Endometrial microvascular endothelial cells (primary cell): ENCODE results near the gene ZBTB9. TPM values are rescaled to one million over a fixed set of nuclear protein-coding genes. Genes with fewer than 3 reads are reported as not detected.
"Not testable (repeated sequence)": the region's sequence is repeated elsewhere in the genome, so short reads cannot be mapped to it uniquely, and the experiment has no call there.

Source experiments
- in situ Hi-C: cut with HindIII; loops from 2 replicates; pipeline ENCODE4 v1.10.0; 2017; ENCODE audit warnings: low sequenced_read_pairs, low pct_unique_long_range_greater_than_20kb; ENCODE audit errors: inconsistent ontology term
- total RNA-seq: library from RNA; depleted of rRNA; stranded (reverse); fragments of >200 nt; gene quantifications from one replicate; pipeline ENCODE4 v1.2.3, GENCODE V29; 2015; ENCODE audit errors: inconsistent ontology term

The ZBTB9 gene
- total RNA-seq, 1 donor from 2014 or later, result 8.1 TPM

DNA sequence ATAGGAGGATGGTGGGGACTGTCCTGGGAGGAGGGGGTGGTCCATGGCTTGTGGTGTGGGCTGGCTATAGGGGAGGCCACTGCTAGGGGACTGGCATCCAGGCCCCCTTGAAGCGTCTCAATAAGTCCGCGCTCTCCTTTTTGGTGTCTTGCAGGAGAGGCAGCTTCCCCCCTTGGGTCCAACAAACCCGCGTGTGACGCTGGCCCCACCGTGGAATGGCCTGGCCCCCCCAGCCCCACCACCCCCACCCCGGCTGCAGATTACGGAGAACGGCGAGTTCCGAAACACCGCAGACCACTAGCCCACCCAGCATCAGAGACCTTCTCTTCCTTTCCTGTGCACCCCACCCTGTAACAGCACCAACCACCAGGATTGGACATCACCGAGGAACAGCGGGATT is 2.8 kb upstream of the ZBTB9 start:
- in situ Hi-C loops, result no loop called here

DNA sequence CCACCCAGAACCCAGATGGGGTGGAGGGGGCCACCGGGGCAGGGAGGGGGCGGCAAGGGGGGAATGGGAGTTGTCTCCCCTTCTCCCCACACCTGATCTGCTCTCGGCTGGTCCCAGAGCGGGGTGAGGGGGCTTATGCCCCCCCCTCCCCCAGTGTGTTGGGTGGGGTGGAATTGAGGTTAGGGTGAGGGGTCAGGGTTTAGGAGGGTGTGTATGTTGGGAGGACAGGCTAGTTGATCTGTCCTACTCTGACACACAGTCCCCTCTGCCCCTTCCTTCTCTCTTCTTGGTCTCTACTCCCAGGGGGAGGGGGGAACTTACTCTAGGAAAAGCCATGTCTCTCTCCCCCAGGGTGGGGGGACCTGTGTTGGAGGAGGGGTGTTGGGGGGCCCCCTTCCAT is 1.9 kb upstream of the ZBTB9 start:
- in situ Hi-C loops, result no loop called here

DNA sequence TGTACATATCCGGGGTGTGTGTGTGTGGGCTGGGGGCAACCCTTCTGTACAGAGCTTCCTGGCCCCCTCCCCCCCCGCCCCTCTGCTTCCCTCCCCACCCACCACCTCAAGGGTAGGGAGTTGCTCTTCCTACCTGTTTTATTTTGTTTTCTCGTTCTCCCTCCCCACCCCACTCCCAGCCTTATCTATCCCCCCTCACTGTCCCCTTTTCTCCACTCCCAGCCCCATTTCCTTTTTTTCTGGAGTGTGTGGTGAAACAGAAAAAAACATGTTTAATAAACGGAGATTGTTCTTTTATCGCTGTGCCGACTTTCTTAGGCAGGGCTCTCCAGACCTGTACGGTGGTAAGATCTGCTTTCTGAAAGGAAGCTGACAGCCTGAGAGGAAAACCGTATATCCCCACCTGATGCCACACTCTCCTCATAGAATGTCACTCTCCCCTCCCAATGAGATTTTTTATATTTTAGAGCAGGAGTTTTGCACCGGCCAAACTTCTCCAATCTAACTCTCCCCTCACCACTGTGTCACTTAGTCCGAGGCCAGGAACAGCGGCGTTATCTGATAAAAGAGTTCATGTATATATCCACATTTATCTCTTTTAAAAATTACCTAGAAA is 875 bp upstream of the ZBTB9 start:
- in situ Hi-C loops, result no loop called here

DNA sequence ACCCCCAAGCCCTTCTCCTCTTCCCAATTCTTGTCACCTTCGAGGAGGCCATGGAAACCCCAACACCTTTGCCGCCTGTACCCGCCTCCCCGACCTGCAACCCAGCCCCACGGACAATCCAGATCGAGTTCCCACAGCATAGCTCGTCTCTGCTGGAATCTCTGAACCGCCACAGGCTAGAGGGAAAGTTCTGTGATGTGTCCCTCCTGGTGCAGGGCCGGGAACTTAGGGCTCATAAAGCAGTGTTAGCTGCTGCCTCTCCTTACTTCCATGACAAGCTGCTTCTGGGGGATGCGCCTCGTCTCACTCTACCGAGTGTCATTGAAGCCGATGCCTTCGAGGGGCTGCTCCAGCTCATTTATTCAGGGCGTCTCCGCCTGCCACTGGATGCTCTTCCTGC is 675 bp downstream of the ZBTB9 start:
- in situ Hi-C loops, result no loop called here

DNA sequence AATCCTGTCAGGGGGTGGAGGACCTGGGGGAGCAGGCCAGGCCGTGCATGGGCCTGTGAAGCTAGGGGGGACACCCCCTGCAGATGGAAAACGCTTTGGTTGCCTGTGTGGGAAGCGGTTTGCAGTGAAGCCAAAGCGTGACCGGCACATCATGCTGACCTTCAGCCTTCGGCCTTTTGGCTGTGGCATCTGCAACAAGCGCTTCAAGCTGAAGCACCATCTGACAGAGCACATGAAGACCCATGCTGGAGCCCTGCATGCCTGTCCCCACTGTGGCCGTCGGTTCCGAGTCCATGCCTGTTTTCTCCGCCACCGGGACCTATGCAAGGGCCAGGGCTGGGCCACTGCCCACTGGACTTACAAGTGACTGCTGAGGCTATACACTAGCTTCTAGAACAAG is 1.8 kb downstream of the ZBTB9 start:
- in situ Hi-C loops, result no loop called here

DNA sequence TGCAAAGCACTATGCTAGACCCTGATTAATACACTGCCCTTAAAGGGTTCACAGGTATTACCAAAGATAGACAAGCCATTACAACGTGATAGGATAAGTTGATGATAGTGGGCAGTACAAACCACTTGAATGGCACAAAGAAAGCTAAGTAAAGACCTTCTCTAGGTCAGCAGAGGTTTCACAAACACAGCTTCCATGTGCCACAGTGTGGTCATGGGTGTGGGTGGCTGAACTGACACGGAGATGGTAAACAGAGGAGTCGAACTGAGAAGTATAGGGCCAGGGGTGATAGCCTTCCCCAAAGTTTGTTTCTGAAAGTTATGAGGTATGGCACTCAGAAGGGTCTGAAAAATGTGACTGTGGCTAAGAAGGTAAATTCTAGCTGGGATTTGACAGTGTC is 4.3 kb downstream of the ZBTB9 start:
- in situ Hi-C loops, result no loop called here

DNA sequence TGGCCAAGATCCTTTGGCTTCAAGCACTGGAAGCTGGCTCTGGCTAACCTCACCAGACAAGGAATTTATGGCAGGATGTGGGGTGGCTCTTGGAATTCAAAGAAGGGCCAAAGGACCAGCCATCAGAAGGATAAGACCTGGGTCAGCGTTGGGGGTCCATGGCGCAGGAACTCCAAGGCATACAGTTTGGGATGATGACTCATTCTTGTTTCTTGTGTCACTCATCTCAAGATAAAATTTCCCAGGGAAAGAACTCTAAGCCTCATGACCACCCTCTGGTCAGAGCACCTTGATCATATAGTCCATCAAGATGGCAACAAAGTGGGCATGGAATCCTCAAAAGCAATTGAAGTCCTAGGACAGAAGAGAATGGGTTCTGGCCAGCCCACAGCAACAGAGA is 4.8 kb downstream of the ZBTB9 start:
- in situ Hi-C loops, result no loop called here

DNA sequence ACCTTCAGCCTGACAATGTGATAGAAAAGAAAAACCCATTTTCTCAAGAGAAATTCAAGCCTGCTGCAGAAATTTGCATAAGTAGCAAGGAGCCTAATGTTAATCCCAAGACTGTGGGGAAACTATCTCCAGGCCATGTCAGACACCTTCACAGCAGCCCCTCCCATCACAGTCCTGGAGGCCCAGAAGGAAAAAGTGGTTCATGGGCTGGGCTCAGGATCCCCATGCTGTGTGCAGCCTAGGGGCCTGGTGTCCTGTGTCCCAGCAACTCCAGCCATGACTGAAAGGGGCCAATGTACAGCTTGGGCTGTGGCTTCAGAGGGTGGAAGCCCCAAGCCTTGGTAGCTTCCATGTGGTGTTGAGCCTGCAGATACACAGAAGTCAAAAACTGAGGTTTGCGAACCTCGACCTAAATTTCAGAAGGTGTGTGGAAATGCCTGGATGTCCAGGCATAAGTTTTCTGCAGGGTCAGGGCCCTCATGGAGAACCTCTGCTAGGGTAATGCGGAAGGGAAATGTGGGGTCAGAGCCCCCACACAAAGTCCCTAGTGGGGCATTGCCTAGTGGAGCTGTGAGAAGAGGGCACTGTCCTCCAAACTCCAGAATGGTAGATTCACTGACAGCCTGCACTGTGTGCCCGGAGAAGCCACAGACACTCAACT is 11.8 kb downstream of the ZBTB9 start:
- in situ Hi-C loops, result no loop called here

DNA sequence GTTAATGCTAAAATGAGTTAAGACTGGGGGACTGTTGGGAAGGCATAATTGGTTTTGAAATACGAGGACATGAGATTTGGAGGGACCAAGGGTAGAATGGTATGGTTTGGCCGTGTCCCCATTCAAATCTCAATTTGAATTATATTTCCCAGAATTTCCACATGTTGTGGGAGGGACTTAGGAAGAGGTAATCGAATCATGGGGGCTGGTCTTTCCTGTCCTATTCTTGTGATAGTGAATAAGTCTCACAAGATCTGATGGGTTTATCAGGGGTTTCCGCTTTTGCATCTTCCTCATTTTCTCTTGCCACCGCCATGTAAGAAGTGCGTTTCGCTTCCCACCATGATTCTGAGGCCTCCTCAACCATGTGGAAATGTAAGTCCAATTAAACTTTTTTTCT is 12.7 kb downstream of the ZBTB9 start:
- in situ Hi-C loops, result no loop called here

DNA sequence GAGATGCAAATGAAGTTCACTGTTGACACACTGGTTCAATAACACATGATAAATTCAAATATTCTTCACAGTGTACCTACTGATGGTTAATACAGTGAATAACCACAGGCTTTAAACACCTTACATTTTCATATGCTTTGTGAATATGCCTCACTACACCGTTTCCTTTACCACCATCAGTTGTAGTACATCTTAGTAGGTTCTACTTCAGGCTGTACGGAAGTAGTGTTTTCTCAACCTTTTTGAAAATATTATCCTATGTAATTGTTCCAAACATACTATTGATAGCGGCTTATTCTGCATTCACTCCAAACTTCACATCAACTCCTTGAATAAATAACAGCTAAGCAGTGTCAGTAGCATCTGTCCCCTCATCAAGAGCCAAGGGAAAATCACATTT is 15.3 kb downstream of the ZBTB9 start:
- in situ Hi-C loops, result no loop called here

DNA sequence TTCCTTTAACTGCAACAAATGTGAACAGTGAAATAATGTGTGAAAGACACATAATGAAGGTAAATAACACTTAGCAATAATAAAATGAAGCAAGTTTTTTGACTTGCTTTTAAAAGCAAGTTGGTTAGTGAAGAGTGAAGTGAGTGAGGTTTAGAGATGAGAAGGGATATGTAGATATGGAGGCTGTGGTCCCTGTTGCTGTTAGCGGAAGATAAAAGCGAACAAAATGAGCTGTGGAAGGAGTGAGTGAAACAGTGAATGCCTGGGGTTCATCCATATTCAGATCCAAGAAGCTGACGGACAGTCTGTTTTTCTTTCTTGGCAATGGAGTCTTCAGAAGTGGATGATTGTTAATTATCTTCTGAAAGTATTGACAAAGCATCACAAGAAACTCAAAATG is 23.5 kb downstream of the ZBTB9 start:
- in situ Hi-C loops, result no loop called here

DNA sequence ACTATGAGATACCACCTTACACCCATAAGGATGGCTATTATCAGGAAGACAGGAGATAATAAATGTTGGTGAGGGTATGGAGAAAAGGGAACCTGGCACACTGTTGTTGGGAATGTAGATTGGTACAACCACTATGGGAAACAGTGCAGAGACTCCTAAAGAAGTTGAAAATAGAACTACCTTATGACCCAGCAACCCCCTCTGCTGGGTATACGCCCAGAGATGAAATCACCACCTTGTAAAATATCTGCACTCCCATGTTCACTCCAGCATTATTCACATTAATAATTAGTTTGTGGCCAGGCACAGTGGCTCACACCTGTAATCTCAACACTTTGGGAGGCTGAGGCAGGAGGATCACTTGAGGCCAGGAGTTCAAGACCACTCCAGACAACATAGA is 26.8 kb downstream of the ZBTB9 start:
- in situ Hi-C loops, result no loop called here

DNA sequence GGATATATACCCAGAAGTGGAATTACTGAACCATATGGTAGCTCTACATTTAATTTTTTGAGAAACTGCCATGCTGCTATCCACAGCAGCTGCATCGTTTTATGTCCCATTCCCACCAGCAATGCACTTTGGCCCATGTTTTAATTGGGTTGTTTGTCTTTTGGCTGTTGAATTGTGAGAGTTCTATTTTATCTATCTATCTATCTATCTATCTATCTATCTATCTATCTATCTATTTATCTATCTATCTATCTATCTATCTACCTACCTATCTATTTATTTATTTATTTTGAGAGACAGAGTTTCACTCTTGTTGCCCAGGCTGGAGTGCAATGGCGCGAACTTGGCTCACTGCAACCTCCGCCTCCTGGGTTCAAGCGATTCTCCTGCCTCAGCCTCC is 28.2 kb downstream of the ZBTB9 start:
- in situ Hi-C loops, result not testable (repeated sequence)

DNA sequence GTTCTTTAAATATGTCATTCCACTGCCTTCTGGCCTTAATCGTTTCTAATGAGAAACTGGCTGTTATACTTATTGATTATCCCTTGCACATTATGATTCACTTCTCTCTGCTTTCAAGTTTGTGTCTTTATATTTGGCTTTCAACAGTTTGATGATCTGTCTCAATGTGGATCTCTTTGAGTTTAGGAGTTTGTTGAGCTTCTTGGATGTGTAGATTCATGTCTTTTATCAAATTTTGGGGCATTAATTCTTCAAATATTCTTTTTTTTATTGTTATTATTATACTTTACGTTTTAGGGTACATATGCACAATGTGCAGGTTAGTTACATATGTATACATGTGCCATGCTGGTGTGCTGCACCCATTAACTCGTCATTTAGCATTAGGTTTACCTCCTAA is 29.3 kb downstream of the ZBTB9 start:
- in situ Hi-C loops, result no loop called here

DNA sequence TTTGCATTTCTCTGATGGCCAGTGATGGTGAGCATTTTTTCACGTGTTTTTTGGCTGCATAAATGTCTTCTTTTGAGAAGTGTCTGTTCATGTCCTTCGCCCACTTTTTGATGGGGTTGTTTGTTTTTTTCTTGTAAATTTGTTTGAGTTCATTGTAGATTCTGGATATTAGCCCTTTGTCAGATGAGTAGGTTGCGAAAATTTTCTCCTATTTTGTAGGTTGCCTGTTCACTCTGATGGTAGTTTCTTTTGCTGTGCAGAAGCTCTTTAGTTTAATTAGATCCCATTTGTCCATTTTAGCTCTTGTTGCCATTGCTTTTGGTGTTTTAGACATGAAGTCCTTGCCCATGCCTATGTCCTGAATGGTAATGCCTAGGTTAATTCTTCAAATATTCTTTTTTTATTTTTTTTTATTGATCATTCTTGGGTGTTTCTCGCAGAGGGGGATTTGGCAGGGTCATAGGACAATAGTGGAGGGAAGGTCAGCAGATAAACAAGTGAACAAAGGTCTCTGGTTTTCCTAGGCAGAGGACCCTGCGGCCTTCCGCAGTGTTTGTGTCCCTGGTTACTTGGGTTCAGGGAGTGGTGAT is 30.4 kb downstream of the ZBTB9 start:
- in situ Hi-C loops, result not testable (repeated sequence)

DNA sequence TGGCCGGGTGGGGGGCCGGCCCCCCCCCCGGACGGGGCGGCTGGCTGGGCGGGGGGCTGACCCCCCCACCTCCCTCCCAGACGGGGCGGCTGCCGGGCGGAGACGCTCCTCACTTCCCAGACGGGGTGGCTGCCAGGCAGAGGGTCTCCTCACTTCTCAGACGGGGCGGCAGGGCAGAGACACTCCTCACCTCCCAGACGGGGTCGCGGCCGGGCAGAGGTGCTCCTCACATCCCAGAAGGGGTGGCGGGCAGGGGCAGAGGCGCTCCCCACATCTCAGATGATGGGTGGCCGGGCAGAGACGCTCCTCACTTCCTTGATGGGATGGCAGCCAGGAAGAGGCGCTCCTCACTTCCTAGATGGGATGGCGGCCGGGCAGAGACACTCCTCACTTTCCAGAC is 31.3 kb downstream of the ZBTB9 start:
- in situ Hi-C loops, result not testable (repeated sequence)

DNA sequence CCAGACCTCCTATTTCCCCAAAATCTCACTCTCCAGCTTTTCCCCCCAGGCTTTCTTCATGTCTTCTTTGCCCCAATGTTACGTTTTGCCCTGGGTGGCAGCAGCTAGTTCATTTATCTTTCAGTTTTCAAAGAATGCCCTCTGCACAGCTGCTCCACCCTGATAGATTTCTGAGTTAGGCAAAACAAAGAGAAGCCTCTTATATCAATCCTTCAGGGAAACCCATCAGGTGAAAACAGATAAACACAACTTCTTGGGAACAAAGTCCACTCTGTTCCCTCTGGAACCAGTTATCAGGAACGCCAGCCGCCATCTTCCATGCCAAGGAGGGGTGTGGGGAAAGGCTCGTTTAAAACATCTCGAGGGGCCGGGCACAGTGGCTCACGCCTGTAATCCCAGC is 34.0 kb downstream of the ZBTB9 start:
- in situ Hi-C loops, result no loop called here

DNA sequence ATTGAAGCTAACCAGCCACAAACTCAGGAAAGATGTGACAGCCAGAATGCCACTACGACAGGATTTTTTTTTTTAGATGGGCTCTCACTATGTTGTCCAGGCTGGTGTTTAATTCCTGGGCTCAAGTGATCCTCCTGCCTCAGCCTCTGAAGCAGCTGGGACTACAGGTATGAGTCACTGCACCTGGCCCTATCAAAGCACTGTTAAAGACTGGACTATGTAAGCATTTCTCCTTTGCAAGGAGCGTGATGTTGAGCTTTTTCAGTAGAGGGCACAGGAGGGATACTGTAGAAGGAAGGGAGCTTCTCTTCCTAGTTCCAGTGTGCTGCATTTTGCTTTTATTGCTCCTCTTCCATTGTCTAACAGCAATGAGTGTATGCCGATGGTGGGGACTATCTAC is 35.8 kb downstream of the ZBTB9 start:
- in situ Hi-C loops, result no loop called here

DNA sequence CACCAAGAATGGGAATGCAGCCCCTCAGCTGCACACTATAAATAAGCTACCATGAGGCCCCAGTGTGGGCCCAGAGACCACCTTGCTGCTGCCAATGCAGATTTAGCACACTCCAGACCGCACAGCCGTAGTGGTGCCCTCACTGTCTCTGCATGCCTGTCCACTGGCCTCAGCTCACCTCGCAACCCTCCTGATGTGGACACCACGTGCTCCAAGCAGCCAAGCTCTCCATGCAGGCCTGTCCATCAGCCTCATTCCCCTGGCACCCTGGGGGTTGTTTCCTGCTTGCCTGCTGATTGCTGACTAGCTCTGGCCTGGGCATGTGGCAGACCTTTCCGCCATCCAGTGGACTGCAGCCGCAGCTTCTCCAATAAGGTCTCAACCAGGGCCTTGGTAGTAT is 36.2 kb downstream of the ZBTB9 start:
- in situ Hi-C loops, result no loop called here

DNA sequence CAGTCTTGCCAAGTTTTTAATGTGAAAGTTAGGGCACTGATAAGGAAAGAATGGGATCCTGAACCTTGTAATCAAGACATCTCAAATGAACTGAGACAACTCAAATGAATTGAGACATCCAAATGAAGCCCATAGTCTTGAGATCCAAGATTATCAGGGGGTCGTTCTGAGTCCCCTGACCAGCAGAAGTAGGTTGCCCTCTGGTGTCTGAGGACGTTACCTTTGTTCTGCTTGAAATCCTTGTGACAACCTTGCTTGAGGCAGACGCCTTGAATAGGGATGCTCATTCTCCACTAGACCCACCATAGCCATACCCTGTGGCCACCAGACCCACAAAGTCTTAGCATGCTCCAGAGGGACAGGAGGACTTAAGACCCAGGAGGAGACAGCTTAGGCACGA is 37.7 kb downstream of the ZBTB9 start:
- in situ Hi-C loops, result no loop called here

DNA sequence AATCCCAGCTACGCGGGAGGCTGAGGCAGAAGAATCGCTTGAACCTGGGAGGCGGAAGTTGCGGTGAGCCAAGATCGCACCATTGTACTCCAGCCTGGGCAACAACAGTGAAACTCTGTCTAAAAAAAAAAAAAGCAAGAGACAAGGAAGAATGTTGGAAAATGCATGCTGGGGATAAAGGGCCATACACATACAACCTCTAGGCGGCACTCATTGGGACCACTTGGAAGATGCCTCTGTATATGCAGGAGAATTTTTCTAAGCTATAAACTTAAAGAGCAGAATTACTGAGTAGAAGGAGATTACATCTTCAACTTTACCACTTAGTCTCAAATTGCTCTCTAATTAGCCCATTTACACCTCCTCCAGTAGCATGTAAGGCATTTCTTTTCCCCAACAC is 42.8 kb downstream of the ZBTB9 start:
- in situ Hi-C loops, result no loop called here
